Activated CD8-positive, alpha-beta memory T cell treated with anti-CD3 and anti-CD28 coated beads, Interleukin-2, amount 10 ng/mL, durations not matched to agents 7 days and 5 days (primary cell): ENCODE data around the gene UNC13B. TPM values are rescaled to one million over a fixed set of nuclear protein-coding genes. Genes with fewer than 3 reads are reported as not detected.
A peak's percentile ranks its signal among the peaks of the same experiment; 100 is the strongest.

ENCODE experiments used
- ATAC-seq: fragments of 150-1000 bp; cut with Tn5 transposase; one replicate; pipeline ENCODE4 v1.10.0; 2021; ENCODE audit warnings: moderate library complexity
- CTCF ChIA-PET: fragments of 350-600 bp; sonication (Branson Sonifier 250); formaldehyde crosslinking; loops from one replicate; lab custom pipeline; 2021; ENCODE audit warnings: antibody characterized with exemption; lab: Charles Lee
- DNase-seq: peaks from one replicate; pipeline ENCODE4 v3.0.0-alpha.2; 2020
- H3K27ac Mint-ChIP-seq: one replicate; pipeline ENCODE4 v1.8.0; 2021; ENCODE audit warnings: mild to moderate bottlenecking, mixed read lengths
- H3K27me3 Mint-ChIP-seq: one replicate; pipeline ENCODE4 v1.8.0; 2021; ENCODE audit warnings: mixed read lengths
- H3K36me3 Mint-ChIP-seq: one replicate; pipeline ENCODE4 v1.8.0; 2021; ENCODE audit warnings: mild to moderate bottlenecking, mixed read lengths
- H3K4me1 Mint-ChIP-seq: one replicate; pipeline ENCODE4 v1.8.0; 2021; ENCODE audit warnings: mixed read lengths
- H3K4me3 Mint-ChIP-seq: one replicate; pipeline ENCODE4 v1.8.0; 2021; ENCODE audit warnings: mild to moderate bottlenecking, moderate library complexity, mixed read lengths
- H3K9me3 Mint-ChIP-seq: one replicate; pipeline ENCODE4 v1.8.0; 2022; ENCODE audit warnings: low read depth, mixed read lengths
- total RNA-seq, 2 experiments: library from RNA; stranded (reverse); gene quantifications; one replicate each; pipeline ENCODE4 v1.2.3, GENCODE V29; 2021

Gene UNC13B
- 1 to 10 TPM in 1 of 2 experiments, under 1 TPM in 1; 0.94 to 1.2 TPM for total RNA-seq

DNA sequence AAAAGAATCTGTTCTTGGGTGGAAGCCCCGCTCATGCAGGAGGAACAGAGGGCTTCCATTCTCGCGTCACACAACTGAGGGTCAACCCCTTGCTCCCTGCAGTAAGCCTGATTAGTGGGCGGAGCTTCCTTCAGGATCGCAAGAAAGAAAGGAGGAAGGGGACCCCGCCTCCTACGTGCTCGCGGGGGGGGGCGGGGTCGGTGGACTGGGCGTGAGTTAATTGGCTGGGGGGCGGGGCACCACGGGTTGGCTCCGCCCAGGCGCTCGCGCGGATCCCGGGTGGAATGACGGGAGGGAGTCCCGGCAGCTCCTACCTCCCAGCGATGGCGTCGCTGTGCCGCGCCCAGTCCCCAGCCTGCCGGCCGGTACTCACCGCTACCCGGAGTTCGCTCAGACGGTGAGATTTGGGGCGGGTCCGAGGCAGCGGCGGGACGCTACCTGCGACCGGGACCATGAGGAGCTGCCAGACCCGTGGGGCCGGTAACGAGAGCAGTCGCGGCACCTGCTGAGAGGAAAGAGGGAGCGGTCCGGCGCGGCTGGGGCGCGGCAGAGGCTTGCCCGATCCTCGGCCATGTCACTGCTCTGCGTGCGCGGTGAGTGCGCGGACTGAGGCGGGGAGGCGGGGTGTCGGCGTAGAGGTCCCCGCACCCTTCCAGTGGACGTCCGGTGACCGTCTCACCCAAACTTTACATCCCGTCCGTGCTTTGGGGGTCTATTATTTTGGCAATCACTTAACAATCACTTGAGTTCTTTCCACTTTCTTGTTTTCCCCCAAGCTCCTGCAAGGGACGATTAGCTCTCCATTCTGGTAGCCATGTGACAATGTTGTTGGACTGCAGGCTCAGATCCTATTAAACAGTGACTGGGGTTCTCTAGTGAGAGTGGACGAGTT, at the start of gene UNC13B:
Gene UNC13B, plus strand, starts transcription at position 297 of the 892 bp plus-strand sequence. Its CDS starts 275 bp downstream, at position 572.
- Mint-ChIP-seq H3K36me3 (peaks cover 2% of the 10 kb centered on the region), H3K27me3 (peaks cover 31% of the 10 kb centered on the region), H3K27ac (no peak within 1 kb of the TSS), H3K9me3 (no peaks in the 10 kb centered on the region), H3K4me3 (peak within 1 kb of the TSS; percentile 79), H3K4me1 (peaks cover 30% of the 10 kb centered on the region)
- CTCF ChIA-PET, result interaction anchor here (0.7 to 1.4 kb wide), 3 partner anchors 66 to 392 kb away, joined by 3 to 4 read pairs (median 4); partner anchors contain the start of gene PIGO
- DNase-seq, result peak; percentile 78
- ATAC-seq, result peak; percentile 87

DNA sequence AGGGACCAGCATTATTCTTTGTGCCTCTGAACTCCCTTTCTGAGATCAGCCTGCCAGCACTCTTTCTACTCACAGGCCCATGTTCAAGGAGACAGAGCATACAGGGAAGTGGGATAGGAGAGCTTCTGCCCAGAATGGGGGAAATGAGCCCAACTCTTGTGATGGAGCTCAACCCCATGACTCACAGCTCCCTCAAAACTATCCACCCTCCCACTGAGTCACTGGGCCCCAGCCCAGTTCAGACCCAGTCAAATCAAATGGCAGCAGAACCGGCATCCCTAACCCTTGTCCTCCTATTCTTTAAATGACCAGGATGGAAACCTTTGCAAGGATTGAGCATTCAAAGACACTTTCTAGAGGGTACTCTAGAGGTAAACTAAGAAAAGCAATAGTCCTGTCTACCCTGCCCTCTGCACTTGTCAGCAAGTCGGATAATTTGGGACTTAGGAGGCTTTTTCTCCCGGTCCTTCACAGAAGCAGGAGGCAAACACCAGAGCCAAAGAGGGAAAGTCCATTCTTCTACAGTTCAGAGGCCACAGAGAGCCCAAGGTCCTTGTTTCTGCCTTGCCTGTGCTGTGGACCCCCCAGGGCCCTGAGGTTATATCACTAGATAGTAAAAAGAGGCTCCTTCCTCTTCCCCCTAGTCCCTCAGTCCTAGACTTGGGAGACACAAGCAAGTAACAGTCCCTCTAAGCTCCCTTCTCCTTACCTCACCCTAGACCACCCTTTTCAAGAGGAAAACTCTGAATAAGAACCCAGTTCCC, 49.4 kb upstream of the UNC13B start:
- DNase-seq (no peak), ATAC-seq (no peak)
- peak overlapping the region; percentile 82 for H3K27ac Mint-ChIP-seq
- H3K4me1 Mint-ChIP-seq, result peaks cover 49% of the 10 kb centered on the region
- H3K27me3 Mint-ChIP-seq, result no peaks in the 10 kb centered on the region
- H3K4me3 Mint-ChIP-seq, result peak overlapping the region; percentile 60
- CTCF ChIA-PET, result interaction anchor here (0.8 to 8.4 kb wide), 8 partner anchors 9 to 369 kb away, joined by 3 to 44 read pairs (median 5); partner anchors contain the start of genes FANCG, PIGO, STOML2 and VCP
- no peaks in the 10 kb centered on the region for H3K9me3 Mint-ChIP-seq
- peaks cover 4% of the 10 kb centered on the region for H3K36me3 Mint-ChIP-seq

GRCh38 chr9:35114113-35114839, 47.5 kb upstream of the UNC13B start:
- ATAC-seq (peak; percentile 16), DNase-seq (peak; percentile 89)
- Mint-ChIP-seq H3K4me1 (peaks cover 49% of the 10 kb centered on the region), H3K27me3 (peaks cover 3% of the 10 kb centered on the region), H3K27ac (peak overlapping the region; percentile 84), H3K36me3 (no peaks in the 10 kb centered on the region), H3K4me3 (peak overlapping the region; percentile 90), H3K9me3 (no peaks in the 10 kb centered on the region)
- CTCF ChIA-PET, result interaction anchor here (0.9 to 4.9 kb wide), 9 partner anchors 10 to 618 kb away, joined by 3 to 34 read pairs (median 6); partner anchors contain the start of genes CREB3, FANCG, PIGO and STOML2

DNA sequence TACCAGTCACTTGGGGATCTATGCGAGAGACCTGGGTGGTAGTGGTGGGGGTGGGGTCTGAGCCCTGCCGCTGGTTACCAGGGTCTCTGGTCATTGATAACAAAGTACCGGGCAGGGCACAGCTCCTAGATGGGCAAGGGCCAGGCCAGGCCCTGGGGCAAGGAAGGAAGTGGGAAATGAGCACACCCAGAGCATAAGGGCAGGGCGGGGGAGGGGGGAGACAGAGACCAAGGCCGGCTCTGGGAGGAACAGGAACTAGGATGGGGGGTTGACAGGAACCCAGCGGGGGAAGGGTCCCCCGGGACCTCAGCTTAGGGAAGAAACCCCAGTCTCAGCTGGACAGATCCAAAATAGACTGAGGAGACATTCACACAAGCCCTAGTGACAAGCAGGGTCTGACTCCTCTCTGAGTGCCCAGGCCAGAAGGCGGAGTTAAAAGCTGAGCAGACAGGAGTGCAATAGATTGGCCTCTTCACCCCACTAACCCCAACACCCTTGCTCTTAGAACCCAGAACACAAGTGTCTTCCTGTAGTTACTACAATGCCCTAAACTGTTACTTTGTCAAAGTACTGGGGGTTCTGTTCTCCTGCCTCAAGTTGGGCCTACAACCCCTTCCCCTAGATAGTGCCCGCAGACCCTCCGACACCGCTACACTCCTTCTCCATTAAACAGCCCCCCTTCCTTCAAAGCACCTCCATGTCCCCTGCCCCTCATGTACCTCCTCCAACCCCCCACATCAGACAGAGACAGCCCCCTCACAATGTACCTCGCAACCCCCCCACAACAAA, 46.8 kb upstream of the UNC13B start:
- H3K9me3 Mint-ChIP-seq, result no peaks in the 10 kb centered on the region
- ATAC-seq (peak; percentile 7), DNase-seq (peak; percentile 78)
- peaks cover 45% of the 10 kb centered on the region for H3K4me1 Mint-ChIP-seq
- no peaks in the 10 kb centered on the region for H3K36me3 Mint-ChIP-seq
- peaks cover 3% of the 10 kb centered on the region for H3K27me3 Mint-ChIP-seq
- CTCF ChIA-PET, result interaction anchor here (0.8 to 4.9 kb wide), 18 partner anchors 10 to 617 kb away, joined by 3 to 34 read pairs (median 6); partner anchors contain the start of genes CREB3, FANCG, PIGO and STOML2
- H3K27ac Mint-ChIP-seq, result peak overlapping the region; percentile 84
- peak overlapping the region; percentile 90 for H3K4me3 Mint-ChIP-seq

GRCh38 chr9:35115680-35116538, 45.9 kb upstream of the UNC13B start, which contains the start of gene ATOSB:
ATOSB (minus strand) TSS chr9:35115862; CDS start chr9:35108274, 7,588 bp downstream.
- H3K4me3 Mint-ChIP-seq, result peak within 1 kb of the TSS; percentile 90
- H3K27ac Mint-ChIP-seq, result peak within 1 kb of the TSS; percentile 84
- ATAC-seq (peak; percentile 69), DNase-seq (peak; percentile 98)
- no peaks in the 10 kb centered on the region for H3K36me3 Mint-ChIP-seq
- peaks cover 40% of the 10 kb centered on the region for H3K4me1 Mint-ChIP-seq
- peaks cover 7% of the 10 kb centered on the region for H3K27me3 Mint-ChIP-seq
- H3K9me3 Mint-ChIP-seq, result no peaks in the 10 kb centered on the region
- CTCF ChIA-PET, result interaction anchor here (0.8 to 4.9 kb wide), 14 partner anchors 13 to 438 kb away, joined by 3 to 34 read pairs (median 4); partner anchors contain the start of genes PIGO, STOML2 and VCP

DNA sequence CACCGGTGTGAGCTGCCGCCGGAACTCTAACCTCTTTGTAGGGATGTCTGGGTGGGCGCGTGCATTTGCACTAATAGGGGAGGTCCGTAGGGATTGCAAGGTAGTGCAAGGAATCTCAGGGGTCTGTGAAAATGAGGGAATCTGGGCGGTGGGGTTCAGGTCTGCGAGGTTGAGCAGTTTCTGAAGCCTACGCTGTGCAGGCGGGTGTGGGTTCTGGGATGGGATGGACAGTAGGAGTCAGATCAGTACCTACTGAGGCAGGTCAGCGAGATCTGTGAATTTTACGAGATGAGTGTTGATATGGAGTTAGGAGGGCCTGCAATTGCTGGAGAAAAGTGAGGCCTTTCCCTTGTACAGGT, 45.3 kb upstream of the UNC13B start:
- Mint-ChIP-seq H3K27me3 (peaks cover 7% of the 10 kb centered on the region), H3K27ac (peak overlapping the region; percentile 84), H3K36me3 (no peaks in the 10 kb centered on the region), H3K4me1 (peaks cover 38% of the 10 kb centered on the region), H3K4me3 (peak overlapping the region; percentile 90), H3K9me3 (no peaks in the 10 kb centered on the region)
- CTCF ChIA-PET, result interaction anchor here (0.8 to 4.9 kb wide), 14 partner anchors 13 to 437 kb away, joined by 3 to 34 read pairs (median 5); partner anchors contain the start of genes PIGO and STOML2
- ATAC-seq (peak; percentile 0), DNase-seq (no peak)

DNA sequence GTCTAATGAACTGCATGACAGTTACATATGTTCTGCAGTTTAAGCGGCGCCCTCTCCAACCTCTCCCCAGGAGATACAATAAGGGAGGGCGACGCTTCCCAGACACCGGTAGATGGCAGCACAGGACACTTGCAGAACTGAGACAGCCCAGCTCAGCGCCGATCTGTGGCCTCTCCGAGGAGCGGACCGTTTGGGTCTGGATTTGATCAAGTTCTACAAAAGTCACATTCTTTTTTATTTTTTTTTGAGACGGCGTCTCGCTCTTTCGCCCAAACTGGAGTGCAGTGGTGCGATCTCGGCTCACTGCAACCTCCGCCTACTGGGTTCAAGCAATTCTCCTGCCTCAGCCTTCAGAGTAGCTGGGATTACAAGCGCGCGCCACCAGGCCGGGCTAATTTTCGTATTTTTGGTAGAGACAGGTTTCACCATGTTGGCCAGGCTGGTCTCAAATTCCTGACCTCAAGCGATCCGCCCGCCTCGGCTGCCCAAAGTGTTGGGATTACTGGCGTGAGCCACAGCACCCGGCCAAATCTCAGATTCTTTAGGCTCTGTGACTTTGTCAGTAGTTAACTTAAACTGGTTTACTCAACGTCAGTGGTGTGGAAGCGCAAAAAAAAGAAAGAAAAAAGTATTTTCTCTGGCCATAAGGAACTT, 44.8 kb upstream of the UNC13B start:
- ATAC-seq (peak; percentile 54), DNase-seq (peak; percentile 93)
- peak overlapping the region; percentile 84 for H3K27ac Mint-ChIP-seq
- CTCF ChIA-PET, result interaction anchor here (0.7 to 4.9 kb wide), 18 partner anchors 12 to 483 kb away, joined by 3 to 34 read pairs (median 4); partner anchors contain the start of genes PIGO and STOML2
- peak overlapping the region; percentile 90 for H3K4me3 Mint-ChIP-seq
- no peaks in the 10 kb centered on the region for H3K9me3 Mint-ChIP-seq
- H3K4me1 Mint-ChIP-seq, result peaks cover 33% of the 10 kb centered on the region
- peaks cover 7% of the 10 kb centered on the region for H3K27me3 Mint-ChIP-seq
- no peaks in the 10 kb centered on the region for H3K36me3 Mint-ChIP-seq

- no peak overlapping the region for H3K27ac Mint-ChIP-seq
- no peak overlapping the region for H3K4me3 Mint-ChIP-seq
- ATAC-seq, result no peak
- H3K27me3 Mint-ChIP-seq, result no peaks in the 10 kb centered on the region
- CTCF ChIA-PET, result no interaction called here
- H3K36me3 Mint-ChIP-seq, result peaks cover 1% of the 10 kb centered on the region
- H3K4me1 Mint-ChIP-seq, result no peaks in the 10 kb centered on the region
- no peak for DNase-seq
- H3K9me3 Mint-ChIP-seq, result peaks cover 6% of the 10 kb centered on the region
Observed at GRCh38 chr9:35134920-35135319, 26.9 kb upstream of the UNC13B start.

DNA sequence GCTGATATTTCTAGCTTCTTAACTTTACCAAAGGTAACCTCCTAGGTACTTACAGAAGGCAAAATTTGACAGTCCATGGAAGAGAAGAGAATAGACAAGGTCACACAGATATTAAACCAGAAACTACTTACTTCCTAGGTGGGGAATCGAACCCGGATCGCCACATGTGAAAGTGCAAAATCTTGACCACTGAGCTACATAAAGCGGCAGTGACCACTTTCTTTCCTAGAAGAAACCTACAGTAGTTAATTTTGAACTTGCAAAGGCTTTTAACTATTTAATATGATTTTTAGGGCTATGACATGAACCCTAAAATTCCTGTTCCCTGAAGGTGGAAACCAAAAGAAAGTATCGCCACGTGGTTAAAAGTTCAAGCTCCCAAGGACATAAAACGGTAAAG, 25.8 kb upstream of the UNC13B start:
- ATAC-seq, result no peak
- Mint-ChIP-seq H3K4me3 (no peak overlapping the region), H3K9me3 (peaks cover 6% of the 10 kb centered on the region), H3K27ac (no peak overlapping the region), H3K27me3 (no peaks in the 10 kb centered on the region), H3K36me3 (peaks cover 1% of the 10 kb centered on the region), H3K4me1 (no peaks in the 10 kb centered on the region)
- DNase-seq, result no peak
- CTCF ChIA-PET, result interaction anchor here (1.4 kb wide), 1 partner anchor 9 kb away, joined by 4 read pairs; no protein-coding TSS in a partner anchor

GRCh38 chr9:35136866-35137265, 24.9 kb upstream of the UNC13B start:
- H3K4me1 Mint-ChIP-seq, result no peaks in the 10 kb centered on the region
- no peak overlapping the region for H3K4me3 Mint-ChIP-seq
- peaks cover 1% of the 10 kb centered on the region for H3K36me3 Mint-ChIP-seq
- peaks cover 6% of the 10 kb centered on the region for H3K9me3 Mint-ChIP-seq
- no peak overlapping the region for H3K27ac Mint-ChIP-seq
- no peak for ATAC-seq
- H3K27me3 Mint-ChIP-seq, result no peaks in the 10 kb centered on the region
- no peak for DNase-seq
- CTCF ChIA-PET, result interaction anchor here (1.4 kb wide), 1 partner anchor 10 kb away, joined by 4 read pairs; no protein-coding TSS in a partner anchor
